H1 (cell line): ENCODE data around the gene NBPF1.

Experiments
- CEBPB ChIP-seq: IDR thresholded peaks from 2 replicates; pipeline ENCODE4 v1.6.1; 2012; ENCODE audit warnings: low read depth, low read length
- RAD21 ChIP-seq, 2 experiments: IDR thresholded peaks in 1 of 2; conservative IDR thresholded peaks in 1 of 2; 2 replicates each; pipeline ENCODE4 v1.6.1; 2011; ENCODE audit warnings: low read depth in 2 of 2, low read length in 2 of 2, improper control_type of control experiment in 1 of 2, inconsistent platforms in 1 of 2, mild to moderate bottlenecking in 1 of 2, moderate library complexity in 1 of 2
- TAF1 ChIP-seq: IDR thresholded peaks from 2 replicates; pipeline ENCODE4 v1.6.1; 2011; ENCODE audit warnings: mild to moderate bottlenecking, low read depth, low read length
- TEAD4 ChIP-seq: IDR thresholded peaks from 2 replicates; pipeline ENCODE4 v1.6.1; 2012; ENCODE audit warnings: low read depth, low read length, inconsistent platforms, mixed read lengths
- ZNF274 ChIP-seq: IDR thresholded peaks from 2 replicates; pipeline ENCODE4 v1.7.0; 2012; ENCODE audit warnings: low read length, borderline replicate concordance; ENCODE audit errors: extremely low read depth
- TF ChIP-seq, protein P1 (sequence below), 3 experiments: IDR thresholded peaks; 1 replicate in 2 of 3; 2 replicates in 1 of 3; pipeline versions ENCODE4 v1.5.1 to v1.6.1; 2011; ENCODE audit warnings: low read length in 3 of 3, mild to moderate bottlenecking in 3 of 3, inconsistent platforms in 2 of 3, low read depth in 1 of 3, moderate library complexity in 1 of 3; ENCODE audit not compliant: insufficient read depth in 1 of 3; ENCODE audit errors: control extremely low read depth in 1 of 3

DNA sequence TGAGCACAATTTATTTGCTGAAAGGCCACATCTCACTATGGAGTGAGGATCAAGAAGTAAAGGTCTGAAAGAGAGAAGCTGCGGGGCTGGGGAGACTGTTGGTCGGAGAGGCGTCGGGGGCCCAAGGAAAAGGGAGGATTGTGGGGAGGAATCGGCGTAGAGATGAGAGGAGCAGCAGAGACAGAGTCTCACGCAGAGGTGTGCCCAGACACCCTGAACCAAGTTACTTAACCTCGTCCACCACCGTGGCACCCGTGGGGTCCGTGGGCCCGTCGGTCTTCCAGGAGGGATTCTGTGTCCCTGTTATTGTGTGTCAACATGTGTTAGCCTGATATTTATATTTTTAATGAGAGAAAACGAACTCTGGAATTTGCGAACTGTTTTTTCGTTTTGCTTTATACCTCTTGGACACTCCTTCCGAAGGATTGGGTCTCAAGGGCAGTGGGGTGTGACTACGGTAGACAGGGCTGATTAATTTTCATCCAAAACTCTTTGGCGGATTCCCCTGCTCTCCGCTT lies 3.8 kb upstream of the NBPF1 start:
- no peak for TF ChIP-seq ZNF274
- TF ChIP-seq TAF1 = no peak
- TF ChIP-seq, protein P1, sequence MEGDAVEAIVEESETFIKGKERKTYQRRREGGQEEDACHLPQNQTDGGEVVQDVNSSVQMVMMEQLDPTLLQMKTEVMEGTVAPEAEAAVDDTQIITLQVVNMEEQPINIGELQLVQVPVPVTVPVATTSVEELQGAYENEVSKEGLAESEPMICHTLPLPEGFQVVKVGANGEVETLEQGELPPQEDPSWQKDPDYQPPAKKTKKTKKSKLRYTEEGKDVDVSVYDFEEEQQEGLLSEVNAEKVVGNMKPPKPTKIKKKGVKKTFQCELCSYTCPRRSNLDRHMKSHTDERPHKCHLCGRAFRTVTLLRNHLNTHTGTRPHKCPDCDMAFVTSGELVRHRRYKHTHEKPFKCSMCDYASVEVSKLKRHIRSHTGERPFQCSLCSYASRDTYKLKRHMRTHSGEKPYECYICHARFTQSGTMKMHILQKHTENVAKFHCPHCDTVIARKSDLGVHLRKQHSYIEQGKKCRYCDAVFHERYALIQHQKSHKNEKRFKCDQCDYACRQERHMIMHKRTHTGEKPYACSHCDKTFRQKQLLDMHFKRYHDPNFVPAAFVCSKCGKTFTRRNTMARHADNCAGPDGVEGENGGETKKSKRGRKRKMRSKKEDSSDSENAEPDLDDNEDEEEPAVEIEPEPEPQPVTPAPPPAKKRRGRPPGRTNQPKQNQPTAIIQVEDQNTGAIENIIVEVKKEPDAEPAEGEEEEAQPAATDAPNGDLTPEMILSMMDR (IDR thresholded peaks at IDR 0.05; ENCODE audit: control extremely low read depth in 1 of 3, insufficient read depth in 1 of 3, low read depth in 1 of 3, low read length in 3 of 3) = no peak; a peak in 1 of 4 replicates
- no peak for TF ChIP-seq CEBPB
- TF ChIP-seq RAD21 (IDR thresholded peaks at IDR 0.05 in 1 of 2, conservative IDR thresholded peaks at IDR 0.05 in 1 of 2; ENCODE audit: low read depth in 2 of 2, low read length in 2 of 2) = no peak
- no peak for TF ChIP-seq TEAD4
